Limb (tissue), 2 donors: ENCODE data around the gene RTN4R.
A peak's percentile ranks its signal among the peaks of the same experiment; 100 is the strongest.
"Not testable (repeated sequence)": the region's sequence is repeated elsewhere in the genome, so short reads cannot be mapped to it uniquely, and the experiment has no call there.

Experiments
- DNase-seq, 2 donors: peaks; one replicate each; pipeline ENCODE4 v3.0.0-alpha.2; 2016; ENCODE audit errors: extremely low spot score in 2 of 2

RTN4R gene

DNA sequence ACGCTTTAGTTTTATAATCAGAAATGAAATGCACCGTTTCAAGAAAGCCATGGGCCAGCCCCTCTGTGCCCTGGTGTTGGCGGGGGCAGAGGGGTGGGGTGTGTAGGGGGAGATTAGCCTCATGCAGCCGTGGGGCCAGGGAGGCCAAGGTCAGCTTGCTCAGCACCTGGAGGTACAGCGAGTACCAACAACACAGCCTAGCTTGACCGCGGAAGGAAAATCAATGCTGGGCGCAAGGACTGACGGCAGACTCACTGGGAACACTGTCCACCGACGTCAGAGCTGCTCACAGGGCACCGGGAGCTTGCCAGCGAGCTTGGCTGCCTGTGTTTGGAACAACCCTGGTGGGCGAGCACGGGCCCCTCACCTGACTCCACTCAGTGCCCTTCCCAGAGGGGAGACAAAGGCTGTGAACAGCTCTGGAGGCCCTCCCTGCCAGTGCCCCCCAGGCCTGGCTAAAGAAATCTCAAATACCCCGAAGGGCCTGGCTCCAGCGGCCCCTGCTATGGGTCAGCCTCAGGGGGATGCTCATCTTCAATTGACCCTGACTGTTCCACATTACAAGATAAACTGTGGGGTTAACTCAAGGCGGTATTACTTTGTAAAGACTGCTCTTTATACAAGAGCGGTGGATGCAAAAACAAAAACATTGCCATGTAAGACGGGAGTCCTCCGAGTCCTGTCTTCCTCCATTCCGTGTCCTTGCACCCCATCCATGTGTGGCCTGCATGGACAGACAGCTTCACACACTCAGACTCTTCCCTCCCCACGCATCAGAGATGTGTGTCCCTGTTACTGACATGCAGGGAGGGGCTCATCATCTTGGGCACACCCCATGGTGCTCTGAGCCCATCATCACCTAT is 21.3 kb upstream of the RTN4R start:
- DNase-seq: not testable (repeated sequence)

DNA sequence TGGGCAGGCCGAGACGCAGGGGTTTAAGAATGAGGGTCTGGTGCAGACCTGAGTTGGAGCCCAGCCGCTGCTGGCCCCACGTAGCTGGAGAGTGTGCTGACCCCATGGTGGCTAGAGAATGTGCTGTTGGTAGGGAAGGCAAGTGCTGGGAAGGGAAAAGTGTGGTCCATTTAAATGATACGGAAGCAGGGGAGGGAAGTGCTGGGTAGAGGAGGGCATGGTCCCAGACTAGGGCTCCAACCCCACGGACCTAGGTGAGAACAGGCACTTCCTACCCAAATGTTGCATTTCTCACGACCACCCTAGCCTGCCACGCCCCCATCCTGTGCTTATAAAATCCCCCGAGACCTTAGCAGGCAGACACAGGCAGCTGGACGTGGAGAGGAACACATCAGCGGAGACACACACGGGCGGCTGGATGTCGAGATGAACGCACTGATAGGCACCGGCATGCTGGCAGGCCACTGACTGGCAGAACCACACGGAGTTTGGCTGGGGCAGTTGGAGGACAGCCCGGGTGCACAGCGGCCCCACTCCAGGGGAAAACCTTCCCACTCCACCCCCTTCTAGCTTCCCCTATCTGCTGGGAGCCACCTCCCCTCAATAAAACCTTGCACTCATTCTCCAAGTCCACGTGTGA is 18.8 kb upstream of the RTN4R start:
- DNase-seq: not testable (repeated sequence)

DNA sequence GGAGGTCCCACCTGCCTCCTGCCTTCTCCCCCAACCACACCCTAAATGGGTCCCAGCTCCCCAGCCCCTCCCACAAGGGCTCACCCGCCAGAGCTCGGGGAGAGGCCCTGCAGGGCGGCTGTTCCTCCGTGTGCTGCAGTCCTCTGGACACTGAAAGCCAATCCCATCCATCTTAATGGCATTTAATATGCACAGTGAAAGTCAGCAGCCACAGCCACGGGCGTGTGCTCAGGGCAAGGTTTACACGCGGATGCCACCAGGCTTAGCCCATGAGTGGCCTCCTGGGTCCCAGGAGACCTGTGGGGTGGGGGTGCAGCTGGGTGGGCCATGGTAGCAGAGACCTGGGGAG is 18.2 kb upstream of the RTN4R start:
- not testable (repeated sequence) for DNase-seq

DNA sequence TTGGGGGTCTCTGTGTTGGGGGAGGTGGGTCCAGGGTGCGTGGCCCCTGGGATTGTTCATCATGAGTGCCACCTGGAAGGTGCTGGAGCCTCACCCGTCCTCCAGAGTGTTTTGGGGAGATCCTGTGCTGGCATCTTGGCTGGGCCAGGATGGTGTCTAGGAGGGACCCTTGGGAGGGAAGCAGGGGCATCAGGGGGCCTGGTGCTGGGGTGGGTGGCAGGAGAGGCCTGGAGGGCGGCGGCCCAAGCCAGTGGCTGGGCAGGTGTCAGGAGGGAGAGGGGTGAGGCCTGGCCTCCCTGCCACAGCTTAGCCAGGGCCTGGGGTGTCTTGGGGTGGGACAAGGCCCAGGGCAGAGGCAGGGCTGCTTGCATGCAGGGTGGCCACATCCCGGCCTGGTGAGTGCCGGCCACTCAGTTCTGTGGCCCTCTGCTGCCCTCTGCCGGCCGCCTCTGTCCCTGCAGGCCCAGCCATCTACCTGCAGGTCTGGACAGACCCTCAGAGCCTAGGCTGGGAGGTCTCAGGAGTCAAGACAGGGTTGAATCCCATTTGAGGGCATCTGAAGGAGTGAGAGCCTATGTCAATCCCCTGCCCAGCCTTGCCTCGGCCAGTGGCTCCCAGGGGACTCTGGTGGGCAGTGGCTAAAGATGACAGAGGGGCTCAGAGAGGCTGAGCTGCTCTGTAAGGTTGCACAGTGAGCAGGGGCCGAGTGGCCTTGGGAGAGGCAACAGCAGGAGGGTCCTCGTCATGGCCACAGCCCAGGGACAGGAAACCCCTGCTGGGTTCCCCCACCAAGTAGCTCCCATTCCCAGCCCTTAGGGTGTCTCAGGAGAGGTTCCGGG is 17.6 kb upstream of the RTN4R start:
- DNase-seq: peak; percentile 41 to 92

DNA sequence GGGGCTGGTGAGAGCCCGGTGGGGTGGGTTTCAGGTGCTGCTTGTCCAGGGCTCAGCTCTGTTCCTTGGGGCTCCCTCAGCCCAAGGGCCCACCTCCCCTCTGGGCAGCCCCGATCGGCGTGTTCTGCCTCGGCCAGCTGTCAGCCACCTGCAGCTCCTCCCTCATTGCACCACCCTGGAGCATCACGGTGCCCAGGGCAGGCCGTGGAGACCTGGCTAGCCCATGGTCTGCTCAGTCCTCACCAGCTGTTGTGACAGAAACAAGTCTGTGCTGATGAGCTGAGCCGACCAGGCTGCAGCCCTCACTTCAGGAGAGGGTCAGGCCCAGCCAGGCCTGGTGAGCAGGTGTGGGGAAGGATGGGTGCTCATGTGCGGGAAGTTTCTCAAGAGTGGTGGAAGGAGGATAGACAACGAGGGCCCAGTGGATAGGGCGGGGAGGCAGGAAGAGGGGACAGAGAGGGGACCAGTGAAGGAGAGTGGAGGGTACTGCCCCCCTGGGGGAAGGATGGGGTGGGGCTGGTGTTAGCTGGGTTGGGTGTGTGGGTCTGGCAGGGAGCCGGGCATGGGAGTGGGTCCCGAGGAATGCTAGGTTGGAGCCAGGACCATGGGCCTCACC is 16.5 kb upstream of the RTN4R start:
- DNase-seq: no peak

DNA sequence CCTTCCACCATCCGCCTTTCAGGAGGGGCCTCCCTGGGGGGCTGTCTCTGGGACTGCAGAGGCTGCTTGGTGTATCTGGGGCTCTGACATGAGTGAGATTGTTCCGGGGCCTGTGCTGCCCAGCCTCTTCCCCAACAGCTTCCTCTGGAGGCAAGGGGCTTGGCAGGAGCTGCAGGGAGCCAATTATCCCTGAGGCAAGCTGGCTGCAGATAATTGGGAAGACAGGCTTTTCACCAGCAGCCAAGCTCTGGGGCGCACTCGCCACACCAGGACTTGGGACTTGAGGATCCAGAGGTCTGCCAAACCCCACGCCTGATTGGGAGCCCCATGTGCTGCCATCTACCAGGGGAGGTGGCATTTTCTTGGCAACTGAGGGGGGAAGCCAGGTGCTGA is 15.6 kb upstream of the RTN4R start:
- DNase-seq: no peak

DNA sequence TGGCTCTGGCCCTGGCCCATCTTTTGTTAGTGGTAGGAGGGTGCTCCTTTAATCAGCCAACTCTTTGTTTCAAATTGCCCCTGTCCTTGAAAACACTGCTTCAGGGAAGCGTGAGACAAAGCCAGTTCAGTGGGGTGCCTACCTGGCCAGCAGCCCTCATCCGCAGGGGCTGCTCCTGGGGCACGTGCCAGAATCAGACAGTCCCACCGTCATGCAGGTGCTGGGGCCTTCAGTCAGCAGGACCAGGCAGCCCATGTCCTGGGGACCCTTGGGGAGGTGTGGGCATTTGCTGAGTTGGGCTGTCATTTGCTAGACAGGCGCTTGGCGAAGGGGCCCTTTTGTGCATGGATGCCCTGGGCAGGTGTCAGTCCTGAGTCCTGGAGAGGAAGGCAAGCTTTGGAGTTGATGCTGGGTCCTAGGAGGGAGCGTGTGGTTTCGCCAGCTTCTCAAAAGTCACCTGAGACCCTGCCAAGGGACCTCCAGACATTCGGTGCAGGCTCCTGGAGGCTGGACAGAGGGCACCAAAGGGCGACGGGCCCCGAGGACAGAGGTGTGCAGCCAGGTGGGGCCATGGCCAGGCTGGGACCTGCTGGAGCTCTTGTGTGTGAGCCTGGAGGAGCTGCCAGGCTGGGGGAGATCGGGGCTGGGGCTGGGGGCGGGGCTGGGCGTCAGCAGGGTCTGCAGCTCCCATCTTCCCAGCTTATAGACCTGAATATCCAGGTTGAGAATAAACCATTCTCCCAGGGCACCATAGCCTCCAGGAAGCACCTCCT is 15.0 kb upstream of the RTN4R start:
- DNase-seq: no peak

DNA sequence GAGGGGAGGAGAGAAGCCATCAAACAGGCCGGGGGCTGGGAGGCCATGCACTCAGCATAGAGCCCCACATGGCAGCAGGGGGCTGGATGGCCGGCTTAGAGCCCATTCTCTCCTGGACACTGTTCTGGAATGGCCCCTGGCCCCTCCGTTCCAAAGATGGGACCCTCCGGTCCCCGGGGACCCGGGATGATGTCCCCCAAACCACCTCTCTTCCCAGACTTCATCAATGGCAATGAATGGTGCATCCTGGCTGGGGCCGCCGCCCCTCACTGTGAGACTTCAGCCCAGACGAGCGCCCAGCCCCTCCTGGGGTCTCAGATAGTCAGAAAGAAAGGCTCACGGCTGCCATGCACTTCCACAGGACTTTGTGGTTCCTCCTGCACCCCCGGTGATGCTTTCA is 13.8 kb upstream of the RTN4R start:
- no peak for DNase-seq

DNA sequence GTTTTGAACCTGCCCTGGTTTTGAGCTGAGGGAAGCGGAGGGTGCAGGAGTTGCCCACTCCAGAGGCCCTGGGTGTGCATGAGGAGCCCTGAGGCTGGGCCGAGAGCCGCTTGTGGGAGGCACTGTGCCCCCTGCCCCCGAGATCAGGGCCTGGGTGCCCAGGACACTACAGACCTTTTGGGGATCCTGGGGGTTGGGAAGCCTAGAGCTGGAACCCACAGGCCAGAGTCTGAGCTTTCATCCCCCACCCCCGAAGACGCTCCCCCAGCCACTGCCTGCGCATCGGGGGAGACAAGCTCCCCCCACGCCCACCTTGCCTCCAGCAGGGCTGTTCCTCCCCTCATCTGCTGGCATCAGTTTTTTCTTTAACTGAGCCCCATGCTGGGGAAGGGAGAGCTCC is 13.4 kb upstream of the RTN4R start:
- not testable (repeated sequence) for DNase-seq

DNA sequence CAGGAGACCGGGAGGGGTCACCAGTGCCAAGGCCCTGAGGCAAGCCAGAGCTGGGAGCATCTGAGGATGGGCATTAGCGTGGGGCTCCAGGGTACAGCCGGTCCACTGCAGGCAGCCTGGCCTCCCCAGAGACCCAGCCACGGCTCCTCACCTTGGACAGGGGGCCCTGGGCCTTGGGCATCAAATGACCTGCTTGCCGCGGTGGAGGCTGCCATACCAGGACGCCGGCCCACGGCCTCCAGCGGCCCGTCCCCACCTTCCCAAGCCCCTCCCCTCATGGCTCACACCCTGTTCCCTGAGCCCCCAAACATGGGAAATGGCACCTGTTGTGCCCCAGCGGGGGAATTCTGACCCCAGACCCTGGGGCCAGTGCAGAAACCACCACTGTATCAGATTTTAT is 12.7 kb upstream of the RTN4R start:
- no peak for DNase-seq

DNA sequence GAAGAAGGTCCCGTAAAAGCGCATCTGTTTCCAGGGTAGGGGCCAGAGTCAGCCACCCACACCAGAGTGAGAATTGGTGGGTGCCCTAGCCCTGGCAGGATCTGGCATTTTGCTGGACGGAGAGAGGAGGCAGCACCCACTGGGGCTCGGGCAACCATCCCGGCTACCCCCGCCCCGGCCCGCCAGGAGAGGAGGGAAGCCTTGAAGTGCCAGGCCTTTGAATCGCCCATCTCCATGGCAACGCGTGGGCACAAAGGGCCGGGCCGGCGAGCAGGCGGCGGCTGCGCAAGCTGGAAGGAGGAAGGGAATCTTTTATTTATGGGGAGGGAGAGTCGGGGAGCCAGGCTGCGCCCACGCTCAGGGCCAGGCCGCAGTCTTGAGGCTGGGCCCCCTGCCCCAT is 12.0 kb upstream of the RTN4R start:
- DNase-seq: not testable (repeated sequence)

DNA sequence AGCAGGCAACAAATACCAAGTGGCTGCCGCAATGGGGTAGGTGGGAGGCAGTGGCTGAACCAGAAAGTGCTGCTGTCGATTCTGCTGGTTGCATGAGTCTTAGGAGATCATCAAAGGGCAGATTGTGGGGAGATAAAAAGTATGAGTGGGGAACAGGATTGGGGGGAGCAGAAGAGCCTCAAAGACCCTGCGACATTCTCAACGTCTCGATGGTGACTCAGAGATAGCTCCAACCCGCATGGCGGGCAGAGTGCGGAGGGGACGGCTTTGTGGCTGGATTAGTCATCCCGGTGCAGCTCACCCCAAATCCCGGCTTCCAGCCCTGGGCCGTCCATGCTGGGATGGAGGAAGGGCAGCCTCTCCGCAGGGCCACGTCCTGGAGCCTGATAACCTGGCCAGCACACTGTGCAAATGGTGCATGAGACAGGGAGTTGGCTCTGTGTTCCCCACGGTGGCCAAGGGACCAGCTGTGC is 11.6 kb upstream of the RTN4R start:
- no peak for DNase-seq

DNA sequence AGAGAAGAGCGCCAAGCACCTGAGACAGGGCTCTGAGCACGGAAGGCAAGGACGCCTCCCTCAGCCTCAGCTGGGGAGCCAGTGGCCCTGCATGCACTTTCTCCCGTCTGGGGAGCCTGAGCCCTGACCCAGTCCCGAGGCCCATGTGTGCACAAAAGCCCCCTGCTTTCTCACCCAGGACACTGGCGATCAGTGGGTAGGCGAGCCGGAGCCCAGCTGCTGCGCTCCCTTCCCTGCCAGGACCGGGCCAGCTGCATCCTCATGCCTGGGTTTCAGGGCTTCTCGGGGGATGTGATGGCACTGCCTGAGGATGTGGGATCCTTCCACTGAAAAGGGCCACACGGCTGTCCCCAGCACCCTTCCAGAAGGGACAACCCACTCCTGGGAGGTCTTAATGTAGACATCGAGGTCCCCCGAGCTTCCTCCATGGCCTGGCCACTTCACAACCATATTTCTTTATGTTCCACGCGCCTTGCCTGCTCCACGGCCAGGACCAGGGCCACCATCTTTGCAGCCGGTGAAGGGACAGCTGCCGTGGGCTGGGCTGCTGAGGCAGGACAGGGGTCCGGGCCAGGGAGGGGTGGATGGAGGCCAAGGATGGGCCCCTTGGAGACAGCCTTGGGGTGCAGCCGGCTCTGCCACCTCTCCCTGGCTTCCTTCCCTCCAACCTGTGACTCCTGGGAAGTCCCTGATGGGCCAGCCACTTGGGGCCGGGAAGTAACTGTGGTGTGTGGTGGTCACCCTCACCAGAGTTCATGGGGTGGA is 10.8 kb upstream of the RTN4R start:
- not testable (repeated sequence) for DNase-seq

DNA sequence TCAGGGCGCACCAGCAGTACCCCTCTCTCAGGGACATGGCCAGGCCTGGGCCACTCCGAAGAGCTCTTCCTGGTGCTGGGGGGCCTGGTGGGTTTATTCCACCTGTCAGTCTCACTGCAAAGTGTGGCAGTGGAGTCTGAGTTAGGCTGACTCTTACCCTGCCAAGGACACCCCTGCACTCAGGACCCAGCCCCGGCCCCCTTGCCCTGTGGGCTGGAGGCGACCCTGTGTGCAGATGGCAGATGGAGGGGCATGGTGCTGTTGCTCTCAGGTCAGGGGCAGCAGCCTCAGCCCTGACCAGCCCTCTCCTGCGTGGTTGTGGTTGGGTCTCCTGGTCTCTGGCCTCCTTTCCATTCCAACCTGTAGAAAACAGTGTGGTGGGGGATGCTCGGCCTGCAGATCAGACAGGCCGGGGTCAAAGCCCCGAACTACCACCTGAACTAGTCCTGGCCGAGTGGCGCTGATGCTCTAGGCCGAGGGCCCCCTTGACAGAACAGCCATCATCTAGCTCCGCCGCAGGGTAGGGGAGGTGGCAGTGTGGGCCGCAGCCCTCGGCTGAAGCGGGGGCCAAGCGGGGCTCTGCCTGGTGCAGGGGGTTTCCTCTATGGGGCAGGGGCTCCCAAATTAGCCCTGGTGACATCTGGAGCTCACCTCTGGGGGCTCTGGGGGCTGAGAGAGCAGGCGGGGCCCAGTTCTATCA is 10.0 kb upstream of the RTN4R start:
- DNase-seq: not testable (repeated sequence)

DNA sequence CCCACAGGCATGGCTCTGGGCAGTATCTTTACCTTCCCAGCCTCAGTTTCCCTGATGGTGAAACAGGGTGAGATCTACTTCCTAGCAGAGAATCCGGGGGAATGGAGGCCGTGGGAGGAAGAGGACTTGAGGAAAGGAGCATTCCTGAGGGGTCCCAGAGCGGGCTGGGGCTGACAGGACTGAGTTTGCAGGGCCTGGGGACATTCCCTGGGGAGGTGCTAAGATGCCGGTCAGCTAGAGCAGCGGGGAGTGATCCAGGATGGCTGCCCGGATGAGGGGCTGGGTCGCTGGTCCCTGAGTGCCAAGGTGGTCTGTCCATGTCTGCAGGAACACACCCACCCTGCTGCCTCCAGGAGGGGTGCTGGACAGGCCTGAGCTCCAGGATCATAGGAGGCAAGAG is 8.3 kb upstream of the RTN4R start:
- DNase-seq: no peak

DNA sequence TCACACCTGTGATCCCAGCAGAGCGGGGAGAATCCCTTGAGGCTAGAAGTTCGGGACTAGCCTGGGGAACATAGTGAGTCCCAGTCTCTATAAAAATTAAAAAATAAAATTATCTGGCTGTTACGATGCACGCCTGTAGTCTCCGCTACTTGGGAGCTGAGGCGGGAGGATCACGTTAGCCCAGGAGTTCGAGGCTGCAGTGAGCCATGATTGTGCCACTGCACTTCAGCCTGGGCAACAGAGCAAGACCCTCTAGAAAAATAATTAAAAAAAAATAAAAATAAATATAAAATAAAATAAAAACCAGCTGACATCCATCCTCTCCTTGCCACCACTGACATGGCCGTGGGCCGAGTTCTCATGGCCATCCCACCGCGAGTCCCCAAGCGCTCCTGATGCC is 7.7 kb upstream of the RTN4R start:
- DNase-seq: no peak

DNA sequence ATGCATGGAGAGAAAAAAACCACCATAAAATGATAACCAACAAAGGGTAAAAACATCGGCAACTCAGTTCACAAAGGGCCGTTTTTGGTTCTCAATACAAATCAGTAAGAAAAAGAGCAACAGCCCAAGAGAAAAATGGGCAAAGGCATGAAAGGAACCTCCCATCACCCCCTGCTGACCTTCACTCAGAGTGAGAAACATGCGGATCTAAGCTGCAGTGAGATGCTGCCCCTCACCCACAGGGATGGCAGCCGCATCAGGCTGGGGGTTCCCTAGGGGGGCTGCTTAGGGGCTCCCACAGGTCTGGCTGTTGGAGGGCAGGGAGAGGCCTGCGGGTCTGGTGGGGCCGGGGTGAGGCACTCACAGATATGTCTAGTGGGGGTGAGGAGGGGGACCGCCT is 7.2 kb upstream of the RTN4R start:
- DNase-seq: not testable (repeated sequence)

DNA sequence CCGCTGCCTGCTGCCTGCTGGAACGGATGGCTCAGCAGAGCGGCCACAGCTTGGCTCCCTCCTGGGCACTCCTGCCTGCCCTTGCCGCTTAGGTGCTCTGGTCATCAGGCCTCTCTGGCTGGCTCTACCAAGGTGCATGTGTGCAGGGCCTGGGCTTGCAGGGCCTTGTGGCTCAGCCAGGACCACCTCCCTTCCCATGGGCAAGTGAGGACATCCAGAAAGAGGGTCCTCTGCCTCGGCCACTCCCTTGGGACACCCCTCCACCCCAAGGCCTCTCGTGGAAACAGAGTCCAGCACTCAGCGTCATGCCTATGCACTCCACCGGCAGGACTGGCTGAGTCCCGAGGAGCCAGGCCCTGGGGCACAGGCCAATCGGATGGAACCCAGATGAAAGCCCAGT is 6.3 kb upstream of the RTN4R start:
- DNase-seq: not testable (repeated sequence)

DNA sequence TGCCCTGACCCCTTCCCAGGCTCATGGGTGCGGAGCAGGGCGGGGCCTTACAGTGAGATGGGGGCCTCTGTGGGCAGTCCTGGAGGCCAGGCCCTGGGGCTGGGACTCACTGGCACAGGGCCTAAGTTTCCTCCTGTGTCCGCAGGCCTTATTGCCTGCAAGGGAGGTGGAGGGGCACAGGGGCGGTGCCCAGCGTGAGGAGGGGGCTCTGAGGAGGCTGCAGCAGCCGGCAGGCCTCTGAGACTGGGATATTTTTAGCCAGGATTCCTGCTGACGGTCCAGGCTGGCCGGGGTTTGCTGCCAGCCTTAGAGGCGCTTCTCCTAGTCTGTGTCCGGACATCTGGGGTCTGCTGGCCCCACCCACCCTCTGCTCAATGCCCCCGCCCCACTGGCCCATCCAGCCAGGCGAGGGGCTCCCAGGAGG is 5.7 kb upstream of the RTN4R start:
- DNase-seq: peak; percentile 30 to 58
